ENCODE results near the gene THEM5.
"Not testable (repeated sequence)": the region's sequence is repeated elsewhere in the genome, so short reads cannot be mapped to it uniquely, and the experiment has no call there.

The THEM5 gene, protein sequence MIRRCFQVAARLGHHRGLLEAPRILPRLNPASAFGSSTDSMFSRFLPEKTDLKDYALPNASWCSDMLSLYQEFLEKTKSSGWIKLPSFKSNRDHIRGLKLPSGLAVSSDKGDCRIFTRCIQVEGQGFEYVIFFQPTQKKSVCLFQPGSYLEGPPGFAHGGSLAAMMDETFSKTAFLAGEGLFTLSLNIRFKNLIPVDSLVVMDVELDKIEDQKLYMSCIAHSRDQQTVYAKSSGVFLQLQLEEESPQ

GRCh38 chr1:151853411-151853943 lies at the start of gene THEM5:
THEM5 (minus strand) TSS chr1:151853712; CDS start chr1:151853565, 147 bp downstream.
- peak in 1 of 10 donors; percentile 52 for DNase-seq
- intact Hi-C loops (cut with DNase I) = no loop called here

DNA sequence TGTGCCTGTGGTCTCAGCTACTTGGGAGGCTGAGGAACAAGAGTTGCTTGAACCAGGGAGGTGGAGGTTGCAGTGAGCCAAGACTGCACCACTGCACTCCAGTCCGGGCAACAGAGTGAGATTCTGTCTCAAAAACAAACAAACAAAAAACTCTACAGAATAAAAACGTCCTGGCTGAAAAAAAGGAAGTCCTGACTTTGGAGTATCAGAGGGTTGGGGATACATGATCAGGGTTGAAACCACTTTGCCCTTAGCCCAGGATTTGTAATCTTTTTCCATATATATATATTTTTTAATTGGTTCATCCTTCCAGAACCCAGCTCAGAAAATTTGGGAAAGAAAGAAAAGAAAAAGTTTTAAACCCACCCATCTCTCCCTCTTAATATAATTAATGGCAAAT lies 49.3 kb upstream of the THEM5 start:
- no peak for DNase-seq
- intact Hi-C loops (cut with DNase I) = no loop called here

DNA sequence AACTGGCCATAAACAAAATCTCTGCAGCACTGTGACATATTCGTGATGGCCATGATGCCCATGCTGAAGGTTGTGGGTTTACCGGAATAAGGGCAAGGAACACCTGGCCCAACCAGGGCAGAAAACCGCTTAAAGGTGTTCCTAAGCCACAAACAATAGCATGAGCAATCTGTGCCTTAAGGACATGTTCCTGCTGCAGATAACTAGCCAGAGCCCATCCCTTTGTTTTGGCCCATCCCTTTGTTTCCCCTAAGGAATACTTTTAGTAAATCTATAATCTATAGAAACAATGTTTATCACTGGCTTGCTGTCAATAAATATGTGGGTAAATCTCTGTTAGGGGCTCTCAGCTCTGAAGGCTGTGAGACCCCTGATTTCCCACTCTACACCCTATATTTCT lies 47.3 kb upstream of the THEM5 start:
- DNase-seq; intact Hi-C loops (cut with DNase I): not testable (repeated sequence)

DNA sequence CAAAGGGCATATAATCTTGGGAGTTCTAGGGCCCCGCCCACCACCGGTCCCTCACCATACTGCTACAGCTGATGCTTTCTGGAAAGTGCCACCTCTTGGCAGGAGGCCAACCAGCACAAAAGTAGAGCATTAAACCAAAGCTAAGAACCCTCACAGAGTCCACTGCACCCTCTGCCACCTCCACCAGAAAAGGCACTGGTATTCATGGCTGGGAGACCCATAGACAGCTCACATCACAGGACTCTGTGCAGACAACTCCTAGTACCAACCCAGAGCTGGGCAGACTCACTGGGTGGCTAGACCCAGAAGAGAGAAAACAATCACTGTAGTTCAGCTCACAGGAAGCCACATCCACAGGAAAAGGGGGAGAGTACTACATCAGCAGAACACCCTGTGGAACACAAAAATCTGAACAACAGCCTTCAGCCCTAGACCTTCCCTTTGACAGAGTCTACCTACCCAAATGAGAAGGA lies 45.0 kb upstream of the THEM5 start:
- DNase-seq = no peak
- intact Hi-C loops (cut with DNase I) = no loop called here

- intact Hi-C loops (cut with DNase I) = no loop called here
- no peak for DNase-seq
Measured at GRCh38 chr1:151897991-151898431, 44.5 kb upstream of the THEM5 start.

DNA sequence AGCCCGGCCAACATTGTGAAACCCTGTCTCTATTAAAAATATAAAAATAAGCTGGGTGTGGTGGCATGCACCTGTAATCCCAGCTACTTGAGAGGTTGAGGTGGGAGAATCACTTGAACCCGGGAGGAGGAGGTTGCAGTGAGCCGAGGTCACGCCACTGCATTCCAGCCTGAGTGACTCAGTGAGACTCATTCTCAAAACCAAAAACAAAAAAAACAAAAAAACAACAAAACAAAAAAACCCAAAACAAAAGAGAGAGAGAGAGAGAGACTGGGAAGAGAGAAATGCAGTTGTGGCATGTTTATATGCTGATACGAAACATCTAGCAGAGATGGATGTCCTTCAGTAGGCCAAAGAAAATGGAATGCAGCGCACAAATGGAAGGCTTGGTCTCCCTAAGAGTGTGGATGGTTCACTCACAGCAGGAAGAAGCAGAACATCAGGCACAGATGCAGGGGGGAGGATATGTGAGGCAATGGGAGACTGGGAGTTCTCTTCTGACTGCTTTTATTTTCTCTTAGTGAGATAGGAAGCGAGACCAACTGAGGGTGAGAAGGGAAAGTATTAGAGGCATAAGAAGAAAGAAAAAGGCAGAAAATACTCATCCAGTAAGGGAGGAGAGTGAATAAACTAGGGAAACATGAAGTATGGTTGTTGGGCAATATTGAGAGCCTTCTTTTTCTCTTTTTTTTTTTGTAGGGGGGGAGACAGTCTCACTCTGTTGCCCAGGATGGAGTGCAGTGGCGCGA lies 39.8 kb upstream of the THEM5 start:
- intact Hi-C loops (cut with DNase I) = no loop called here
- no peak for DNase-seq

DNA sequence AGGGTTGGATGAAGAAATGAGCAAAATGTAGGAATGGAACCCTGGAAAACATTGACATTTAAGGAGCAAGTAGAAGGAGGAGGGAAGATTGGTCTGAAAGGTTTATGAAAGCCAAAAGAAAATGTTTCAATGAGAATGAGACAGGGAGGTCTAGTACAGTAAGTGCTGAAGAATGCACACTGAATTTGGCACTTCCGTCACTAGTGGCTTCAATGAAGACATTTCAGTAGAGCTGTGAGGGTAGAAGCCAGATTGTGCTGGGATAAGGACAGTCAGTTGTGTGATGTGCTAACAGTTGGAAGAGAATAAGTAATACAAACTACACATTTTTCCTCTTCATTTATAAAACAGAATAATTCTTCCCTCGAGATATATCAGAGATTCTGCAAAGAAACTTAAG lies 38.7 kb upstream of the THEM5 start:
- DNase-seq = no peak
- intact Hi-C loops (cut with DNase I) = no loop called here

DNA sequence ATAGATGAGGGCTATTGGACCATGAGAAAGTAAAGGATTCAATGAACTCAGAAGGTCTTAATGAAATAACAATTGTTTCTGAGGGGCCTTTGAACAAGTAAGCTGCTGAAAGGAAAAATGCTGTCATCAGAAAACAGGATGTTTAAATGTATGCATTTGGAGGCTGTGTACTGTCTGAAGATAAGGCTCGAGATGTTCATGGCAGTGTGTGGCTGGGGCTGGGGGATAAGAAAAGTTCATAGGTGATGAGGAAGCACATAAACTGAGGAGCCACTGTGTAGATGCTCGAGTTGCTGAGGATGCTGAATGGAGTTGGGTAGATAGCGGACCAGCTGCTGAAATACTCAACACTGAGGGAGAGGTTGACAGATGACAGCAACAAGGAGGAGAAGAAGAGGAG lies 38.0 kb upstream of the THEM5 start:
- intact Hi-C loops (cut with DNase I) = no loop called here
- DNase-seq = no peak

DNA sequence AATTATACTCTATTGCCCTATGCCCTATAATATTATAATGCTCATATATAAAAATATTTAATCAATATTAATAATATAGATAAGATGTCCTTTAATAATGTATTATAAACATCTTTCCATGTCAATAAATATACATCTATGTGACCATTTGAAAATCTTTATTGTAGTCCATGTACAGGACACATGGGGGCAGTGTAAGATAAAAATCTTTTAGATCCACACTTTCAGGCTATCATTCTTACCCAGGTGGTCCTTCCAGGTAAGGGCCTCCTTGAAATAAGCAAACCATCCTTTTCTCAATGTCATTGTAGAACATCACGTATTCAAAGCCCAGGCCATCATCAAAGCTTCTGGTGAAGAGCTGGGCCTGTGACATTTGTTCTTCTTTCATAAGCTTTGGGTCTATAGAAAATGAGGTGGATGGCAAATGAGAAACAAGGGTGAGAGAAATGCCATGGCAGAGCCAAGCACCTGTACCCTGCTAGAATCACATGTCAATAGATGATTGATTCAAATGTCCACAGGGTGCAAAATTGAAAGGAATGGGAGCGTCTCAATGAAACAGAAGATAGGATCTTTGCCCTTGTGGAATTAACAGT lies 35.6 kb upstream of the THEM5 start:
- DNase-seq = no peak
- intact Hi-C loops (cut with DNase I) = loop anchor here (1.0 to 10.0 kb wide), 2 partner anchors 112 to 194 kb away; no protein-coding TSS in a partner anchor

DNA sequence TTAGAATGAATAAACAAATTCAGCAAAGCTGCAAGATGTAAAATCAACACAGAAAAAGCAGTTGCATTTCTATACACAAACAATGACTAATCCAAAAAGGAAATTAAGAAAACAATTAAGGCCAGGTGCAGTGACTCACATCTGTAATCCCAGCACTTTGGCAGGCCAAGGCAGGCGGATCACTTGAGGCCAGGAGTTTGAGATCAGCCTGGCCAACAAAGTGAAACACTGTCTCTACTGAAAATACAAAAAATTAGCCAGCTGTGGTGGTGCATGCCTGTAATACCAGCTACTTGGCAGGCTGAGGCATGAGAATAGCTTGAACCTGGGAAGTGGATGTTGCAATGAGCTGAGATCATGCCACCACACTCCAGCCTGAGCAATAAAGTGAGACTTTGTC lies 33.5 kb upstream of the THEM5 start:
- intact Hi-C loops (cut with DNase I) = loop anchor here (10.0 kb wide), 1 partner anchor 192 kb away; no protein-coding TSS in a partner anchor
- no peak for DNase-seq

DNA sequence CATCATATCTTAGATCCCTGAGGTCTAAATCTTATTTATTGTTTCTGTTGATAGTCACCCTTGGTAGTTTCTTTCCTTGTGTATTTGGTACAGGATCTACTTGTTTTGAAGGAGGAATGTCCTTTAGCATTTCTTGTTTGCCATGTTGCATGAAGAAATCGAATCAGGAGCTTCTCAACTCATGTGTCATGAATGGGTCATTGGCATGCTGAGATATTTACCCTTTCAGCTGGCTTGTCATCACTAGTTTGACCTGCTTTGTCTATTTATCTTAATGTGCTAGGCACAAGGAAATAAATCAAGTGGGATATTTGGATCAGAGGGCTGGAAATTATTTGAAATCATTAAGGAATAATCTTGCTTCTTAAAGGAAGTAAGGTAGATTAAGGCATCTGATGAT lies 32.0 kb upstream of the THEM5 start:
- no peak for DNase-seq
- intact Hi-C loops (cut with DNase I) = loop anchor here (10.0 kb wide), 1 partner anchor 191 kb away; no protein-coding TSS in a partner anchor

DNA sequence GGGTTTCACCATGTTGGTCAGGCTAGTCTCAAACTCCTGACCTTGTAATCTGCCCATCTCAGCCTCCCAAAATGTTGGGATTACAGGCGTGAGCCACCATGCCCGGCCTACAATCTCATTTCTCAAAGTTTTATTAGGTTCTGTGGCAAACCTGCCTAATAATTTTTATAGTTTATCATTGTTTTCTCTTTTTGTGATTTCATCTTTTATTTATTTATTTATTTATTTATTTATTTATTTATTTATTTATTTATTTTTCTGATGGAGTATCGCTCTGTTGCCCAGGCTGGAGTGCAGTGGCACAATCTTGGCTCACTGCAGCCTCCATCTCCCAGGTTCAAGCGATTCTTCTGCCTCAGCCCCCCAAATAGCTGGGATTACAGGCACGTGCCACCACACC lies 31.4 kb upstream of the THEM5 start:
- DNase-seq = not testable (repeated sequence)
- intact Hi-C loops (cut with DNase I) = loop anchor here (10.0 kb wide), 1 partner anchor 190 kb away; no protein-coding TSS in a partner anchor

DNA sequence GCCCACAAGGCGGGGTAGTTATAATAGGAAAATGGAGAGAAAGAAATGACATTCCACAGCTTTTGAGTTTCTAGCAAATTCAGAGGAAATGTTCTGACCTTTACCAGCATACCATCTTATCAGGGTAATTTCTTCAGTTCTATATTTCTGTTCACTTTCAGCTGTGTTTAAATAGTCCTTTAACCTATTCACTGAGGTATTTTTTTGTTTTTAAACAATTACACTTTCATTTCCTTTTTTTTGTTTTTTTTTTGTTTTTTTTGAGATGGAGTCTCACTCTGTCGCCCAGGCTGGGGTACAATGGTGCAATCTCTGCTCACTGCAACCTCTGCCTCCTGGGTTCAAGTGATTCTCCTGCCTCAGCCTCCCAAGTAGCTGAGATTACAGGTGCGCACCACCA lies 30.9 kb upstream of the THEM5 start:
- intact Hi-C loops (cut with DNase I) = loop anchor here (10.0 kb wide), 1 partner anchor 190 kb away; no protein-coding TSS in a partner anchor
- not testable (repeated sequence) for DNase-seq

DNA sequence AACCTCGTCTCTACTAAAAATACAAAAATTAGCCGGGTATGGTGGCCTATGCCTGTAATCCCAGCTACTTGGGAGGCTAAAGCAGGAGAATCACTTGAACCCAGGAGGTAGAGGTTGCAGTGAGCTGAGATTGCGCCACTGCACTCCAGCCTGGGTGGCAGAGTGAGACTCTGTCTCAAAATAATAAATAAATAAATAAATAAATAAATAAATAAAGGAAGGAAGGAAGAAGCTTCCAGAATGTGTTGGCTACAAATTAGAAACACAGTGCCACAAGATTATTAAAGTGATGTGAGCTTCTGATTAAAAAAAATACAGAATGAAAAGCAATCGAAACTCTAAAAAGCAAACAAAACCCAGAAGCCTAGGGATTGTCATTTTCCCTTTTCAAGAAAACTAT lies 30.4 kb upstream of the THEM5 start:
- intact Hi-C loops (cut with DNase I) = loop anchor here (10.0 kb wide), 1 partner anchor 189 kb away; no protein-coding TSS in a partner anchor
- not testable (repeated sequence) for DNase-seq

DNA sequence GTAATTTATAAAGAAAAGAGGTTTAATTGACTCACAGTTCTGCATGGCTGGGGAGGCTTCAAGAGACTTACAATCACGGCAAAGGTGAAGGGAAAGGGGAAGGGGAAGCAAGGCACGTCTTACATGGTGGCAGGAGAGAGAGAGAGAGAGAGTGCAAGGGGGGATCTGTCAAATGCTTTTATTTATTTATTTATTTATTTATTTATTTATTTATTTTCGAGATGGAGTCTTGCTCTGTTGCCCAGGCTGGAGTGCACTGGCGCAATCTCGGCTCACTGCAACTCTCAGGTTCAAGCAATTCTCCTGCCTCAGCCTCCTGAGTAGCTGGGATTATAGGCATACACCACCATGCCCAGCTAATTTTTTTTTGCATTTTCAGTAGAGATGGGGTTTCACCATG lies 29.4 kb upstream of the THEM5 start:
- intact Hi-C loops (cut with DNase I) = loop anchor here (10.0 kb wide), 1 partner anchor 188 kb away; no protein-coding TSS in a partner anchor
- DNase-seq = not testable (repeated sequence)

DNA sequence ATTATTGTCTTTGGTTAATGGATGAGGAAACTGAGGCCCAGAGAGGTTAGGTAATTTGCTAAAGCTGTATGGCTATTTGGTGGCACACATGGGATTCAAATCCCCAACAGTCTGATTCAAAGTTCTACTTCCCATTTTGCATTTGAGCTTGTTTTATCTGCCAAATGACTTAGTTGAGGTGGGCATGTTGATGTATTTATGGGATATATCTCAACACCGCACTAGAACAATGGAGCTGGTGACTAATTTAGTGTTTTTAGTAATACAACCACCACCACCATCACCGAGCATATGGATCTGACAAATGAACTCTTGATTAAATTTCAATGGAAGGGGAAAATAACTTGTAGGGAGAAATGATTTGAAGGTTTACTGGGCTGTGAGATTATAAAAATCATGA lies 29.0 kb upstream of the THEM5 start:
- DNase-seq = no peak
- intact Hi-C loops (cut with DNase I) = loop anchor here (10.0 kb wide), 1 partner anchor 188 kb away; no protein-coding TSS in a partner anchor

GRCh38 chr1:151881479-151881878 lies 28.0 kb upstream of the THEM5 start:
- DNase-seq = no peak
- intact Hi-C loops (cut with DNase I) = loop anchor here (10.0 kb wide), 1 partner anchor 187 kb away; no protein-coding TSS in a partner anchor

- intact Hi-C loops (cut with DNase I) = no loop called here
- DNase-seq = no peak
Measured at GRCh38 chr1:151875419-151876097, 22.0 kb upstream of the THEM5 start.

DNA sequence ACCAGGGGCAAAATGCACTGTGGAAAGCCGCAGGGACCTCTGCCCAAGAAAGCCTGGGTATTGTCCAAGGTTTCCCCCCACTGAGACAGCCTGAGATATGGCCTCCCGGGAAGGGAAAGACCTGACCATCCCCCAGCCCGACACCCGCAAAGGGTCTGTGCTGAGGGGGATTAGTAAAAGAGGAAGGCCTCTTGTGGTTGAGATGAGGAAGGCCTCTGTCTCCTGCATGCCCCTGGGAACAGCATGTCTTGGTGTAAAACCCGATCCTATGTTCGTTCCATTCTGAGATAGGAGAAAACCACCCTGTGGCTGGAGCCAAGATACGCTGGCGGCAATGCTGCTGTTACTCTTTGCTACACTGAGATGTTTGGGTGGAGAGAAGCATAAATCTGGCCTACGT lies 19.3 kb upstream of the THEM5 start:
- DNase-seq; intact Hi-C loops (cut with DNase I): not testable (repeated sequence)

Measured in posterior cingulate gyrus (tissue), 11 donors.